ENCODE measurements around the gene TTC34. TPM values are rescaled to one million over a fixed set of nuclear protein-coding genes. Genes with fewer than 3 reads are reported as not detected.

Gene TTC34
- total and polyA plus RNA-seq, 9 of the 15 experiments (the other 6 are each of a cell fraction or from before 2014, with no cell fraction given), result 0.03 to 0.38 (median 0.05) TPM; not detected in 2

DNA sequence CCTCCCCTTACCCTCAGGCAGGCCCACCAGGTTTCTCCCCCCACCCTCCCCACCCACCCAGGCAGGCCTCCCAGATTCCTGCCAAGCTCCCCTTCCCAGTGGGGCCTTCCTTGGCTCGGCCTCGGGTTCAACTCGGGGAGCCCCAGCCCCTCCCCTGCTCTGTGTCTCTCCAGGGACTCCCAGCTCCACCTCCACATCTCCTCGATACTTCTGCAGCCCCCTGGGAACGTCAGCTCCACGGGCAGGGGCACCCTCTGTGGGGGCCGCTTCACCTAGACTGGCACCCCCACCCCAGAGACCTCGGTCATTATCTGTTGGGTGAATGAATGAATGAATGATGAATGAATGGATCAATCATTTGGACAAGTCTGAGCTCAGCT lies 169.5 kb downstream of the TTC34 start:
- ChIA-PET POLR2A (no interaction called here), CTCF (ENCODE audit: low intra/inter-chr PET ratio) (no interaction called here)
- ATAC-seq, result no peak
- intact Hi-C loops (cut with micrococcal nuclease), result no loop called here
- no peak overlapping the region for H2AFZ ChIP-seq (ENCODE audit: low read depth, low read length)
- H3K27ac ChIP-seq (ENCODE audit: extremely low read depth, low read depth, low read length), result no peak overlapping the region
- no peak overlapping the region for H3K4me3 ChIP-seq
- 0% methylated on average over 8 of the region's 8 CpGs for WGBS (ENCODE audit: insufficient coverage, low coverage, missing lambda C conversion rate)
- no peak for TF ChIP-seq TRIM28 (IDR thresholded peaks at IDR 0.05)
- 0 out of 2 replicates have a peak, but pooled peaks have one; percentile 27 for TF ChIP-seq ZNF24 (IDR thresholded peaks at IDR 0.05)
- TF ChIP-seq SMARCB1 (IDR thresholded peaks at IDR 0.05; ENCODE audit: insufficient read length, low read depth), result no peak
- no peak for TF ChIP-seq NR2F6 (CRISPR knock-in tag; IDR thresholded peaks at IDR 0.05)
- no peaks in the 10 kb centered on the region for H3K9me1 ChIP-seq (ENCODE audit: control insufficient read depth, insufficient read depth, low read length)
- H3K79me2 ChIP-seq (ENCODE audit: control insufficient read depth, insufficient read depth, low read length), result no peaks in the 10 kb centered on the region
- no peaks in the 10 kb centered on the region for H4K20me1 ChIP-seq (replicated peaks; ENCODE audit: control insufficient read depth, insufficient read depth, low read length)
- no peaks in the 10 kb centered on the region for H3K36me3 ChIP-seq (ENCODE audit: control insufficient read depth, insufficient read depth, low read length)
- H3K27me3 ChIP-seq (ENCODE audit: control insufficient read depth in 2 of 2, insufficient read depth in 2 of 2, low read length in 2 of 2), result peaks cover 0 to 8% of the 10 kb centered on the region in 2 experiments; a peak in 2 of 5 replicates
- no peak overlapping the region for H3K4me2 ChIP-seq (ENCODE audit: insufficient read depth, low read length)
- no TSS peak for BruUV-seq (replicated peaks)
- peaks cover 0 to 17% of the 10 kb centered on the region in 2 experiments; a peak in 1 of 5 replicates for H3K4me1 ChIP-seq (replicated peaks in 1 of 2; ENCODE audit: control insufficient read depth in 2 of 2, insufficient read depth in 2 of 2, low read length in 2 of 2)
- peaks cover 10% of the 10 kb centered on the region for H3K9me3 ChIP-seq (replicated peaks; ENCODE audit: control insufficient read depth, insufficient read depth, low read depth, low read length)
- in situ Hi-C loops (cut with MboI), result loop anchor here (10.0 kb wide), 1 partner anchor 217 kb away; the partner anchor contains the start of gene PEX10
- H3K9ac ChIP-seq (ENCODE audit: insufficient read depth in 1 of 2, low read depth in 2 of 2, low read length in 2 of 2), result no peak overlapping the region
- no peak for FAIRE-seq
- DNase-seq (ENCODE audit: extremely low read depth in 1 of 4, low spot score in 3 of 4), result no peak

DNA sequence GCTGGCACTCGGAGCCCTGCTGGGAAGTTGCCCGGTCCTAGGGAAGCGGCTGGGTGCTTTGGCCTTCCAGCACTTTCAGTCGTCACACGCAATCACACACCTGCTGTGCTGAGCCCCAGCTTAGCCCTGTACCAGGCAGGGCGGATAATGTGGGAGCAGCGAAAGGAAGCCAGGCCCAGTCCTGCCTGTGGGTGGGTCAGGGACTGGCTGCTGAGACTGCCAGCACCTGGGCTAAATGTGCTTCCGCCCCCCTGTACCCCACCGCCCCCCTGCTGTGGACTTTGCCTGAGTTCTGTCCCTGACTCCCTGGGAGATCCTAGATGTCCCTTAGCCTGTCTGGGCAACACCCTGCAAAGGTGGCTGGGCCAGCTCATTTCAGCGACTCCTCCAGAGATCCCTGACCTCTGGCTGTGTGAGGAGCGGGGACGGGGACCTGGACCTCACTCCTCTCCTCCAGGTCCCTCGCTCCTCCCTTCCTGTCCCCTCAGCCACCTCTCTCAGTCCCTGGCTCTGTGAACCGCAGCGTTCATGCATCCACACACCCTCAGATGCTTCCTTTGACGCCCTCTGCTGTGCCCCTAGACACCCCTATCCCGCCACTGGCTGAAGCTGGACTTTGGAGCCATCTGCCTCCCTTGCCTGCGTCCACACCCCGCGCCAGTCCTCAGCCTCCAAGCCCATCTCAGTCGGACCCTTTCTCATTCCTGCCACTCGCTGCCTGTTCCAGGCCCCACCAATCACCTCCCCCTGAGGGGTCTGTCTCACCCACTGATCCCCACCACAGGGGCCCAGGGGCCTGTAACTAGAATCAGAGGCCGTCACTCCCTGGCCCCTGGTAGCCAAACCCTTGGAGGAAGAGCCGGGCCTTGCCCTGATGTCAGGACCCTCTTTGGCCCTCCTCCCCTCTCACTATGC lies 170.1 kb downstream of the TTC34 start:
- peaks cover 0 to 17% of the 10 kb centered on the region in 2 experiments; a peak in 1 of 5 replicates for H3K4me1 ChIP-seq (replicated peaks in 1 of 2; ENCODE audit: control insufficient read depth in 2 of 2, insufficient read depth in 2 of 2, low read length in 2 of 2)
- H3K4me3 ChIP-seq, result no peak overlapping the region
- POLR2A ChIA-PET, result no interaction called here
- peaks cover 10% of the 10 kb centered on the region for H3K9me3 ChIP-seq (replicated peaks; ENCODE audit: control insufficient read depth, insufficient read depth, low read depth, low read length)
- CTCF ChIA-PET (ENCODE audit: low intra/inter-chr PET ratio), result no interaction called here
- DNase-seq (ENCODE audit: extremely low read depth in 1 of 4, low spot score in 3 of 4) (no peak), ATAC-seq (no peak), FAIRE-seq (no peak)
- H3K36me3 ChIP-seq (ENCODE audit: control insufficient read depth, insufficient read depth, low read length), result no peaks in the 10 kb centered on the region
- no peak overlapping the region for H3K9ac ChIP-seq (ENCODE audit: insufficient read depth in 1 of 2, low read depth in 2 of 2, low read length in 2 of 2)
- H4K20me1 ChIP-seq (replicated peaks; ENCODE audit: control insufficient read depth, insufficient read depth, low read length), result no peaks in the 10 kb centered on the region
- intact Hi-C loops (cut with micrococcal nuclease) (no loop called here), in situ Hi-C loops (cut with MboI) (loop anchor here (10.0 kb wide), 1 partner anchor 217 kb away; the partner anchor contains the start of gene PEX10)
- H3K27me3 ChIP-seq (ENCODE audit: control insufficient read depth in 2 of 2, insufficient read depth in 2 of 2, low read length in 2 of 2), result peaks cover 0 to 8% of the 10 kb centered on the region in 2 experiments; a peak in 2 of 5 replicates
- BruUV-seq (replicated peaks), result no TSS peak
- H3K27ac ChIP-seq (ENCODE audit: extremely low read depth, low read depth, low read length), result no peak overlapping the region
- no peak overlapping the region for H3K4me2 ChIP-seq (ENCODE audit: insufficient read depth, low read length)
- H3K9me1 ChIP-seq (ENCODE audit: control insufficient read depth, insufficient read depth, low read length), result no peaks in the 10 kb centered on the region
- 23% methylated on average over 23 of the region's 24 CpGs for WGBS (ENCODE audit: insufficient coverage, low coverage, missing lambda C conversion rate)
- no peak overlapping the region for H2AFZ ChIP-seq (ENCODE audit: low read depth, low read length)
- no peaks in the 10 kb centered on the region for H3K79me2 ChIP-seq (ENCODE audit: control insufficient read depth, insufficient read depth, low read length)
- TF ChIP-seq, protein P1, sequence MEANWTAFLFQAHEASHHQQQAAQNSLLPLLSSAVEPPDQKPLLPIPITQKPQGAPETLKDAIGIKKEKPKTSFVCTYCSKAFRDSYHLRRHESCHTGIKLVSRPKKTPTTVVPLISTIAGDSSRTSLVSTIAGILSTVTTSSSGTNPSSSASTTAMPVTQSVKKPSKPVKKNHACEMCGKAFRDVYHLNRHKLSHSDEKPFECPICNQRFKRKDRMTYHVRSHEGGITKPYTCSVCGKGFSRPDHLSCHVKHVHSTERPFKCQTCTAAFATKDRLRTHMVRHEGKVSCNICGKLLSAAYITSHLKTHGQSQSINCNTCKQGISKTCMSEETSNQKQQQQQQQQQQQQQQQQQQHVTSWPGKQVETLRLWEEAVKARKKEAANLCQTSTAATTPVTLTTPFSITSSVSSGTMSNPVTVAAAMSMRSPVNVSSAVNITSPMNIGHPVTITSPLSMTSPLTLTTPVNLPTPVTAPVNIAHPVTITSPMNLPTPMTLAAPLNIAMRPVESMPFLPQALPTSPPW (CRISPR knock-in tag; IDR thresholded peaks at IDR 0.05), result no peak
- TF ChIP-seq ZKSCAN8 (CRISPR knock-in tag; IDR thresholded peaks at IDR 0.05) (no peak), RAD21 (CRISPR knock-in tag; conservative IDR thresholded peaks at IDR 0.05 in 1 of 2, IDR thresholded peaks at IDR 0.05 in 1 of 2) (no peak), CCNT2 (IDR thresholded peaks at IDR 0.05; ENCODE audit: borderline replicate concordance, extremely low read depth, insufficient read length, low read depth, low read length) (no peak), SRSF7 (optimal IDR thresholded peaks at IDR 0.05; ENCODE audit: low read depth, low read length) (no peak), PML (IDR thresholded peaks at IDR 0.05; ENCODE audit: low read length) (no peak), KDM5B (IDR thresholded peaks at IDR 0.05; ENCODE audit: insufficient replicate concordance, low read depth, low read length) (no peak), ZNF76 (CRISPR knock-in tag; IDR thresholded peaks at IDR 0.05; ENCODE audit: borderline replicate concordance) (no peak)
- TF ChIP-seq, protein P2, sequence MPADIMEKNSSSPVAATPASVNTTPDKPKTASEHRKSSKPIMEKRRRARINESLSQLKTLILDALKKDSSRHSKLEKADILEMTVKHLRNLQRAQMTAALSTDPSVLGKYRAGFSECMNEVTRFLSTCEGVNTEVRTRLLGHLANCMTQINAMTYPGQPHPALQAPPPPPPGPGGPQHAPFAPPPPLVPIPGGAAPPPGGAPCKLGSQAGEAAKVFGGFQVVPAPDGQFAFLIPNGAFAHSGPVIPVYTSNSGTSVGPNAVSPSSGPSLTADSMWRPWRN (IDR thresholded peaks at IDR 0.05; ENCODE audit: low read depth), result no peak
